GM19452 (cell line): ENCODE results near the gene SLX1B.
"Not testable (repeated sequence)": the region's sequence is repeated elsewhere in the genome, so short reads cannot be mapped to it uniquely, and the experiment has no call there.

ENCODE experiments used
- ATAC-seq: cut with Tn5 transposase; IDR thresholded peaks from one replicate; pipeline ENCODE4 v1.9.1; 2021; ENCODE audit not compliant: unreplicated experiment

Gene SLX1B

GRCh38 chr16:29454269-29454668 is at the start of gene SLX1B, which contains the start of gene BOLA2:
Gene SLX1B, plus strand, starts transcription at chr16:29454533.
Gene BOLA2, minus strand, starts transcription at chr16:29454351. Its CDS starts 98 bp downstream, at chr16:29454253.
- peak; percentile 82 for ATAC-seq

GRCh38 chr16:29405249-29405648 is 49.1 kb upstream of the SLX1B start:
- not testable (repeated sequence) for ATAC-seq

GRCh38 chr16:29423587-29423986 is 30.7 kb upstream of the SLX1B start:
- ATAC-seq, result not testable (repeated sequence)

- ATAC-seq, result not testable (repeated sequence)
These were observed 28.9 kb upstream of the SLX1B start for GRCh38 chr16:29425390-29425789.

GRCh38 chr16:29453754-29454153 is 579 bp upstream of the SLX1B start:
- ATAC-seq, result not testable (repeated sequence)

- peak; percentile 57 for ATAC-seq
These were observed 495 bp downstream of the SLX1B start for GRCh38 chr16:29454828-29455227.

- ATAC-seq, result not testable (repeated sequence)
These were observed 3.3 kb downstream of the SLX1B start for GRCh38 chr16:29457660-29458059.

- not testable (repeated sequence) for ATAC-seq
These were observed 5.6 kb downstream of the SLX1B start, which contains the start of gene SULT1A4 for GRCh38 chr16:29459706-29460646. Gene SULT1A4, plus strand, starts transcription at chr16:29459913. Its CDS starts 1,473 bp downstream, at chr16:29461386.

GRCh38 chr16:29460647-29461030 is 6.3 kb downstream of the SLX1B start:
- ATAC-seq, result not testable (repeated sequence)

- ATAC-seq, result not testable (repeated sequence)
These were observed 11.9 kb downstream of the SLX1B start for GRCh38 chr16:29465985-29466824.

- ATAC-seq, result not testable (repeated sequence)
These were observed 12.6 kb downstream of the SLX1B start for GRCh38 chr16:29466904-29467303.

- not testable (repeated sequence) for ATAC-seq
These were observed 13.5 kb downstream of the SLX1B start for GRCh38 chr16:29467654-29468366.

GRCh38 chr16:29469660-29470059 is 15.3 kb downstream of the SLX1B start:
- not testable (repeated sequence) for ATAC-seq

- ATAC-seq, result not testable (repeated sequence)
These were observed 17.7 kb downstream of the SLX1B start for GRCh38 chr16:29472065-29472464.

- ATAC-seq, result not testable (repeated sequence)
These were observed 27.9 kb downstream of the SLX1B start for GRCh38 chr16:29482276-29482675.

GRCh38 chr16:29506308-29506707 is 52.0 kb downstream of the SLX1B start, which contains the start of gene NPIPB12:
Gene NPIPB12, minus strand, starts transcription at chr16:29506408.
- ATAC-seq, result not testable (repeated sequence)
